HG03442 (cell line): ENCODE measurements around the gene GCKR.
"Not testable (repeated sequence)": the region's sequence is repeated elsewhere in the genome, so short reads cannot be mapped to it uniquely, and the experiment has no call there.

Source experiments
- ATAC-seq: cut with Tn5 transposase; IDR thresholded peaks from one replicate; pipeline ENCODE4 v1.9.1; 2021; ENCODE audit warnings: mild to moderate bottlenecking, moderate library complexity; ENCODE audit not compliant: unreplicated experiment

The GCKR gene

GRCh38 chr2:27506587-27506986 lies 9.9 kb downstream of the GCKR start:
- ATAC-seq, result no peak

GRCh38 chr2:27507293-27507692 lies 10.7 kb downstream of the GCKR start:
- ATAC-seq, result no peak

- ATAC-seq, result no peak
These were observed 12.7 kb downstream of the GCKR start for GRCh38 chr2:27509326-27509725.

GRCh38 chr2:27518113-27518781 lies 21.6 kb downstream of the GCKR start:
- ATAC-seq, result no peak

GRCh38 chr2:27518782-27519113 lies 22.1 kb downstream of the GCKR start:
- no peak for ATAC-seq

GRCh38 chr2:27520316-27520715 lies 23.7 kb downstream of the GCKR start:
- ATAC-seq, result no peak

GRCh38 chr2:27522400-27522945 lies 25.8 kb downstream of the GCKR start:
- no peak for ATAC-seq

- ATAC-seq, result no peak
These were observed 30.5 kb downstream of the GCKR start for GRCh38 chr2:27527182-27527581.

- ATAC-seq, result no peak
These were observed 35.3 kb downstream of the GCKR start for GRCh38 chr2:27531983-27532382.

GRCh38 chr2:27537287-27537686 lies 40.6 kb downstream of the GCKR start:
- ATAC-seq, result no peak

- not testable (repeated sequence) for ATAC-seq
These were observed 42.3 kb downstream of the GCKR start for GRCh38 chr2:27538839-27539450.

GRCh38 chr2:27539649-27540048 lies 43.0 kb downstream of the GCKR start:
- not testable (repeated sequence) for ATAC-seq

- ATAC-seq, result no peak
These were observed 47.6 kb downstream of the GCKR start for GRCh38 chr2:27544143-27544821.

- ATAC-seq, result no peak
These were observed 48.9 kb downstream of the GCKR start for GRCh38 chr2:27545348-27546141.

- no peak for ATAC-seq
These were observed 52.7 kb downstream of the GCKR start for GRCh38 chr2:27549303-27549702.

GRCh38 chr2:27551514-27551913 lies 54.9 kb downstream of the GCKR start:
- ATAC-seq, result no peak

- ATAC-seq, result no peak
These were observed 56.3 kb downstream of the GCKR start for GRCh38 chr2:27552941-27553340.

GRCh38 chr2:27554451-27554850 lies 57.8 kb downstream of the GCKR start:
- not testable (repeated sequence) for ATAC-seq

GRCh38 chr2:27559228-27559627 lies 62.6 kb downstream of the GCKR start:
- no peak for ATAC-seq

- ATAC-seq, result no peak
These were observed 64.4 kb downstream of the GCKR start for GRCh38 chr2:27561060-27561459.

GRCh38 chr2:27566628-27567027 lies 70.0 kb downstream of the GCKR start:
- ATAC-seq, result no peak
